ENCODE data around the gene RECK.

Gene RECK

GRCh38 chr9:36140086-36141084 lies 103.7 kb downstream of the RECK start:
- no peak for DNase-seq (ENCODE audit: low spot score)

- DNase-seq (ENCODE audit: low spot score) = no peak
Measured at GRCh38 chr9:36141288-36141687, 104.6 kb downstream of the RECK start.

DNA sequence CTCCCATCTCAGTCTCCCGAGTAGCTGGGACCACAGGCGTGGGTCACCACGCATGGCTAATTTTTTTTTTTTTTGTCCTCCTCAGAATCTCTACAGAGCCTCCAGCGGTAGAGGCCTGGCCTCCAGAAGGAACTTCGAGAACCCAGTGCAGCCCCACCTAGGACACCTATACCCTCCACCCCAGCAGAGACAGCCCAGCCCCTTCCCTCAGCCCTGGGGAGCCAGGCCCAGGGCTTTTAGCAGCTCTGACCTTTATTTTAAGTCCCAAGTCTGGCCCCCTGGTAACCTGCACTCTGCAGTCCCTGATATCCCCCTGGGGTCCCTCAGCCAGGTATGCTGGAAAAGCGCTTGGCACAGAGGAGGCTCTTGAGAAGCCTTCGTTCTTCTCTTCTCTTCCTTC lies 105.0 kb downstream of the RECK start:
- DNase-seq (ENCODE audit: low spot score) = no peak

GRCh38 chr9:36142510-36143244 lies 106.0 kb downstream of the RECK start:
- no peak for DNase-seq (ENCODE audit: low spot score)

- DNase-seq (ENCODE audit: low spot score) = no peak
Measured at GRCh38 chr9:36143245-36143641, 106.5 kb downstream of the RECK start.

- DNase-seq (ENCODE audit: low spot score) = no peak
Measured at GRCh38 chr9:36144309-36145232, 107.9 kb downstream of the RECK start.

GRCh38 chr9:36145970-36146369 lies 109.3 kb downstream of the RECK start:
- DNase-seq (ENCODE audit: low spot score) = no peak

DNA sequence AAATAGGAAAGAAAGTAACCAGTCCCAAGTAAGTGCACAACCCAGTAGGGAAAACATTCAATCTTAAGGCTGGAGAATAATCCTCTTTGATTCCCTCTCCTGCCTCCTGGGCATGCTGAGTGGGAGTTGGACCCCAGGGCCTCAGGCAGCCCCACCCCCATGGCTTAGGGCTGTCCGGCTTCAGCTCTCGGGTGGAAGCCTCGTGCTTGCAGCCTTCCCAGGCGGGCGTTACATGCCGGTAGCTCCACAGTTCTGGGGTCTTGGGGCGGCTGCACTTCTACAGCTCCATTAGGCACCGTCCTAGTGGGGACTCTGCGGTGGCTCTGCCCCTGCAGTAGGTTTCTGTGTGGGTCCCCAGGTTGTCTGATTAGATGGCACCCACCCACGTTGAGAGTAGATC lies 109.9 kb downstream of the RECK start:
- no peak for DNase-seq (ENCODE audit: low spot score)

DNA sequence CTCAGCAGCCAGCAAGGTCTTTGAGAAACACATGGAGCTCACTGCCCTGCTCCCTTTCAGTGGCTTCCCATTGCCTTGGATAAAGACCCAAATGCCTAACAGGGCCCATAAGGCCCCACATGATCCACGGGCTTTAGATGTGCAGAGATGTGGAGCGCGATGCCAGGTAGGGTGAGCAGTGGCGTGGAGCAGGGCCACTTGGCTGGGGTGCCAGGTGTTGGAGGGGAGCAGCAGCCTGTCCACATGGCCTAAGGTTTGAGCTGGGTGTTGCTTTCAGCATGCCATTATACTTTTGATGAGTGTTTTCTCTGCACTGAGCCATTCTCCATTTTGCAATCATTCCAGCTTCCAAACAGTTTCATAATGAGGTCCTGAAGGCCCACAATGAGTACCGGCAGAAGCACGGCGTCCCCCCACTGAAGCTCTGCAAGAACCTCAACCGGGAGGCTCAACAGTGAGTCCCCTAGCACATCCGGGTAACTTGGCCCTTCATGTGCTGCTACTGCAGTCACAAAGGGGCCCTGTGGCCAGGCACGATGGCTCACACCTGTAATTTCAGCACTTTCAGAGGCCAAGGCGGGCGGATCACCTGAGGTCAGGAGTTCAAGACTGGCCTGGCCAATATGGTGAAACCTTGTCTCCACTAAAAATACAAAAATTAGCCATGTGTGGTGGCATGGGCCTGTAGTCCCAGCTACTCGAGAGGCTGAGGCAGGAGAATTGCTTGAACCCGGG lies 110.9 kb downstream of the RECK start:
- no peak for DNase-seq (ENCODE audit: low spot score)

DNA sequence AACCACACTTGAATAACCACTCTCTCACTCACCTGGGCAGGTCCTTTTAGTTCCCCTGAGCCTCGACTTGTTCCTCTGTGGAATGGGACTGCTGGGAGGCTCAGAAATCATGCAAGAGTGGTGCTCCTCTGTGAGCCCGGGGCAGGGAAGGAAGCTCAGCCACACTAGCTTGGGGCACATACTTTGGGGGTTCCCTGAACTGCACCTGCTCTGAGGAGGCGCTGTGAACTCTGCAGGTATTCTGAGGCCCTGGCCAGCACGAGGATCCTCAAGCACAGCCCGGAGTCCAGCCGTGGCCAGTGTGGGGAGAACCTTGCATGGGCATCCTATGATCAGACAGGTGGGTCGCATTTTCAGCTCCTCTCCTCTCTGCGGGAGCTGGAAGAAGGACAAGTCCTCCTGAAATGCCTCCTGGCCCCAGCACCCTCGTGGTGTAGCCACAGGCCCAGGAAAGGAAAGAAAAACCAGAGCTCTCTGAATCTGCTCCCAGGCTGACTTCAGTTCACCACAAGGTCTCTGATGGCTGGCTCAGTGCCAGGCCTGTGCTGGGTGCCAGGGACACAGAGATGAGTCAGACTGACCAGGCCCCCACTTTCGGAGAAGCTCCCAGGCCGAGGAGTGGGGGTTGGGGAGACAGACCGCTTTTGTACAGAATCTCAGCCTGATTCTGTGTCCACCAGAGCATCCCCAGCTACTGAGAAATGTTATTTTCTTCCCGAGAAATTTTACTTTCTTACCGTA lies 111.8 kb downstream of the RECK start:
- DNase-seq (ENCODE audit: low spot score) = peak; percentile 99

- DNase-seq (ENCODE audit: low spot score) = no peak
Measured at GRCh38 chr9:36149197-36149596, 112.5 kb downstream of the RECK start.

GRCh38 chr9:36150574-36151315 lies 114.0 kb downstream of the RECK start:
- DNase-seq (ENCODE audit: low spot score) = no peak

DNA sequence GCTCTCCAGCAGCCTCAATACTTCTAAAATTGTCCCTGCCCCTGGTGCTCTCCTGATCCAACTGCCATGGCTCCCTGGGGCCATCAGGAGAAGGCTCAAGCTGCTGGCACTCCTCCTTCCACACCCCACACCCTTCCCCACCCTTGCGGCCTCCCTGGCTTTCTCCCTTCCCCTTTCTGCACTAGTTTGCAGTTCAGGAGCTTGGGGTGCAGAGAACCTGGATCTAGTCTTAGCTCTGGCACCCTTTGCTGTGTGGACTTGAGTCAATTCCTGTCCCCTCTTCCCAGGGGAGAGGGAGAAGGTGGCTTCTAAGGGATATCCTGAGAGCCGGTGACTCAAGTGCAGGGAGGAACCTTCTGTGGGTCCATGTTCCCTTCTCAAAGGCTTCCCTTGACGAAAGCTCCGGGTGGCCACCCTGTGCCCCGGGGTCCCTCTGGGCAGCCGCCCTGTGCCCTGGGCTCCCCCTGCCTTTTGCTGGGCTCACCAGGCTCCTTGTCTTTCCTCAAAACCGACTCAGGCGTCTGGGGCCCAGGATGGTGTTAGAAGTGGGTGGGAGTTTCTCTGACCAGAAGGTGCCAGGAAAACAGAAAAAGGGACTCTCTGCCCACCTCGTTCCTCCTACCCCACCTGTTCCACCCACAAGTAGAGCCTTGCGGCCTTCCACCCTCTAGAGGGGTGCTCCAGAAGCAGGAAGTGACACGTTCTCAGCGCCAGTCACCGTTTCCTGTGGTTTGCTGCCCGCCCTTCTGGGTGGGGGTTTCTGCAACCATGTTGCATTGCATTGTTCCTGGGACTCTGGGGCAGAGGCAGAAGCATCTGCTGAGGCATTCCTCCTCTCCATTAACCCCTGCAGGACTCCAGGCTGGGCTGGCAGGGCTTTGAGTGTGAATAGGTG lies 114.8 kb downstream of the RECK start:
- no peak for DNase-seq (ENCODE audit: low spot score)

DNA sequence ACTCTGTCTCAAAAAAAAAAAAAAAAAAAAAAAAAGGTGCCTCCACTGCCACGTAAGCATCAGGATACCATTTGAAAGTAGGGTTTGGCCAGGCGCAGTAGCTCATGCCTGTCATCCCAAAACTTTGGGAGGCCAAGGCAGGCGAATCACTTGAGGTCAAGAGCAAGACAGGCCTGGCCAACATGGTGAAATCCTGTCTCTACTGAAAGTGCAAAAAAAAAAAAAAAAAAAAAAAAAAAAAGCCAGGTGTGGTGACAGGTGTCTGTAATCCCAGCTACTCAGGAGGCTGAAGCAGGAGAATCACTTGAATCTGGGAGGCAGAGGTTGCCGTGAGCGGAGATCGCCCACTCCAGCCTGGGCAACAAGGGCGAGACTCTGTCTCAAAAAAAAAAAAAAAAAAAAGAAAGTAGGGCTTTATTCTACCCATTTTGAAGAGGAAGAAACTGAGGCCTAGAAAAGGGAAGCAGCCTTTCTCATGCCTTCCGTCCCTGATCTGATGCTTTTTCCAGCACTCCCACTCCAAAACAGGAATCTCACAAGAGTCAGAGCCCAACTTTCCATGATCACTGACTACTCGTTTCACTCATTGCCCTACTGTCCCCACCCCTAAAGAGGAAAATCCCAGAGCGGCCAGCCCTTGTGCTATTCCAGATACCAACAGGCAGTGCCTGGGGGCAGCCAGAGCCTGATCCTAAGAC lies 116.2 kb downstream of the RECK start:
- no peak for DNase-seq (ENCODE audit: low spot score)

- DNase-seq (ENCODE audit: low spot score) = no peak
Measured at GRCh38 chr9:36153746-36154145, 117.0 kb downstream of the RECK start.

DNA sequence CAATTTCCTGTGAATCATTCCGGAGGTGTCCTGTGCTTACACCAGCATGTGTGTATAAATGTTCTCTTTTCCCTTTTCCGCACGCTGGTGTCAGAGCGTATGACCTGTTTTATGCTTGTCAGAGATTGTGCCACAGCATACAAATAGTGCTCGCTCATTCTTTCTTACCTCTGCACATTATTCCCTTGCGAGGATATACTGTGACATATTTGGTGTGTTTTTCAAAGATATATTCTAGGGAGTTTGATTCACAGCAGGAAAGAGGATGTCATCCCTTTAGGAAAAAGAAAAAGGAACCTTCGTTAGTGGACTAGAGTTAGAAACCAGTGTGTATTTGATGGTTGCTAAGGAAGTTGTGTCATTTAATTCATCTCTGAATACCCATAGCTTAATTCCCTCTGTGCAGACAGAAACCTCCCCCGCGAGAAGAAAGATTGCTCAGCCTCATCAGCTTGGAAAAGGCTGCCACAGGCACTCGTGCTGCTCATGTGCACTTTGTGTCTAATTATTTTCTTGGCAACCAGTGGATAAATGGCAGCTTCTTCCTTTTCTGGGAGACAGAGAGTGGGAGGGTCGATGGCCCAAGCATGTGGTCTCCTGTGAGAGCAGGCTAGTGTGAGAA lies 117.7 kb downstream of the RECK start:
- DNase-seq (ENCODE audit: low spot score) = peak; percentile 70

- no peak for DNase-seq (ENCODE audit: low spot score)
Measured at GRCh38 chr9:36156116-36156515, 119.4 kb downstream of the RECK start.

- no peak for DNase-seq (ENCODE audit: low spot score)
Measured at GRCh38 chr9:36158122-36158521, 121.4 kb downstream of the RECK start.

Measured in pons (tissue), 1 donor.